Endodermal cell (in vitro differentiated cells): Measurements from ENCODE around the gene AKAP7. TPM values are rescaled to one million over a fixed set of nuclear protein-coding genes. Genes with fewer than 3 reads are reported as not detected.
"Not testable (repeated sequence)": the region's sequence is repeated elsewhere in the genome, so short reads cannot be mapped to it uniquely, and the experiment has no call there.

Experiments used
- DNase-seq: peaks from one replicate; pipeline ENCODE4 v3.0.0-alpha.2; 2017
- H3K27ac ChIP-seq: 2 replicates; pipeline ENCODE4 v1.5.1; 2013; ENCODE audit warnings: mild to moderate bottlenecking, low read depth, low read length, moderate library complexity
- H3K27me3 ChIP-seq: 2 replicates; pipeline ENCODE4 v1.6.1; 2013; ENCODE audit warnings: mild to moderate bottlenecking, low read length, moderate library complexity; ENCODE audit not compliant: insufficient read depth, control insufficient read depth, poor library complexity, severe bottlenecking
- H3K36me3 ChIP-seq: 2 replicates; pipeline ENCODE4 v1.7.0; 2013; ENCODE audit warnings: mild to moderate bottlenecking, low read length, moderate library complexity; ENCODE audit not compliant: control insufficient read depth, insufficient read depth
- H3K4me1 ChIP-seq: one replicate; pipeline ENCODE4 v1.7.0; 2013; ENCODE audit warnings: low read length; ENCODE audit not compliant: control insufficient read depth, insufficient read depth
- H3K4me3 ChIP-seq: 2 replicates; pipeline ENCODE4 v1.5.1; 2013; ENCODE audit warnings: mild to moderate bottlenecking, low read length, moderate library complexity
- H3K9ac ChIP-seq: 2 replicates; pipeline ENCODE4 v1.6.1; 2013; ENCODE audit warnings: mild to moderate bottlenecking, low read length, moderate library complexity; ENCODE audit not compliant: poor library complexity, severe bottlenecking; ENCODE audit errors: extremely low read depth
- H3K9me3 ChIP-seq: 2 replicates; pipeline ENCODE4 v1.6.1; 2013; ENCODE audit warnings: mild to moderate bottlenecking, low read length, moderate library complexity; ENCODE audit not compliant: control insufficient read depth
- H3K27ac Mint-ChIP-seq: 2 replicates; pipeline ENCODE4 v1.8.0; 2020; ENCODE audit warnings: mixed read lengths
- H3K27me3 Mint-ChIP-seq: 2 replicates; pipeline ENCODE4 v1.8.0; 2021; ENCODE audit warnings: mild to moderate bottlenecking, mixed read lengths; ENCODE audit not compliant: insufficient read depth
- H3K36me3 Mint-ChIP-seq: 2 replicates; pipeline ENCODE4 v1.8.0; 2020; ENCODE audit warnings: low read depth, mixed read lengths
- H3K4me1 Mint-ChIP-seq: 2 replicates; pipeline ENCODE4 v1.8.0; 2020; ENCODE audit warnings: mixed read lengths
- H3K4me3 Mint-ChIP-seq: 2 replicates; pipeline ENCODE4 v1.8.0; 2020; ENCODE audit warnings: mild to moderate bottlenecking, moderate library complexity, mixed read lengths
- H3K9me3 Mint-ChIP-seq: 2 replicates; pipeline ENCODE4 v1.8.0; 2020; ENCODE audit warnings: mild to moderate bottlenecking, mixed read lengths
- WGBS, 2 experiments: methylation state at CpG; one replicate each; pipeline versions ENCODE4 v1.1.5 to v1.1.7; 2013; ENCODE audit warnings: missing lambda C conversion rate in 2 of 2, mixed read lengths in 1 of 2; ENCODE audit not compliant: insufficient coverage in 1 of 2, insufficient read length in 1 of 2; 5-methylcytosine and 5-hydroxymethylcytosine counted together
- total RNA-seq, 2 donors: library from RNA; stranded (reverse); fragmentation: NEBNext Ultra II Directional in 1 of 2; extraction: Animal tissue kit (Norgen Biotek cat#: 25700) in 1 of 2; gene quantifications; 2 replicates in 1 of 2; 3 replicates in 1 of 2; pipeline ENCODE4 v1.2.1, GENCODE V29; 2021
- TF ChIP-seq, protein P1 (sequence below): fragments of 200-600 bp; sonication (generic); conservative IDR thresholded peaks from 2 replicates; pipeline ENCODE4 v1.5.0; 2021; ENCODE audit warnings: antibody characterized with exemption, mild to moderate bottlenecking

Gene AKAP7
- total RNA-seq, 2 donors from 2014 or later: 6.2 to 6.7 TPM

DNA sequence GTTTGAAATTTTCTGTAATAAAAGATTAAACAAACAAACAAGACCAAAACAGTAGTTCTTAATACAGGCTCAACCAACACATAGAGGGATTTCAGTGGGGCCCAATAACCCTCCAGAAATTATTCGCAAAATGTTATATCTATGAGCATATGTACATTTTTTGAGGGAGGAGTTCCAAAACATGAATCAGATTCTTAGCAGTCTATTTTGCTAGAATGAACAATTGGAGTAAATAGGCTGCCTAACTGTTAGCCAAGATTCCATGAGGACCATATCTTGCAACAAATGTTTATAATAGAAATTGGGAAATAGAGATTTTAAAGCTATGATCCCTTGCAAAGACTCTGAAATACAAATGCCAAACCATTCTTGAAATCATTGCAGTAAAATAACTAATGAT is 186.3 kb downstream of the AKAP7 start:
- Histone ChIP-seq H3K9me3 (peaks cover 4% of the 10 kb centered on the region), H3K27me3 (no peaks in the 10 kb centered on the region), H3K36me3 (no peaks in the 10 kb centered on the region), H3K4me3 (no peak overlapping the region), H3K4me1 (no peaks in the 10 kb centered on the region), H3K9ac (no peak overlapping the region), H3K27ac (no peak overlapping the region)
- no peak for DNase-seq
- Mint-ChIP-seq H3K27me3 (peaks cover 5% of the 10 kb centered on the region), H3K9me3 (peaks cover 28% of the 10 kb centered on the region), H3K4me1 (peaks cover 11% of the 10 kb centered on the region), H3K4me3 (no peak overlapping the region), H3K36me3 (peaks cover 27% of the 10 kb centered on the region), H3K27ac (no peak overlapping the region)
- 100% methylated on average over 1 of the region's 1 CpG for WGBS, 2 experiments
- TF ChIP-seq, protein P1, sequence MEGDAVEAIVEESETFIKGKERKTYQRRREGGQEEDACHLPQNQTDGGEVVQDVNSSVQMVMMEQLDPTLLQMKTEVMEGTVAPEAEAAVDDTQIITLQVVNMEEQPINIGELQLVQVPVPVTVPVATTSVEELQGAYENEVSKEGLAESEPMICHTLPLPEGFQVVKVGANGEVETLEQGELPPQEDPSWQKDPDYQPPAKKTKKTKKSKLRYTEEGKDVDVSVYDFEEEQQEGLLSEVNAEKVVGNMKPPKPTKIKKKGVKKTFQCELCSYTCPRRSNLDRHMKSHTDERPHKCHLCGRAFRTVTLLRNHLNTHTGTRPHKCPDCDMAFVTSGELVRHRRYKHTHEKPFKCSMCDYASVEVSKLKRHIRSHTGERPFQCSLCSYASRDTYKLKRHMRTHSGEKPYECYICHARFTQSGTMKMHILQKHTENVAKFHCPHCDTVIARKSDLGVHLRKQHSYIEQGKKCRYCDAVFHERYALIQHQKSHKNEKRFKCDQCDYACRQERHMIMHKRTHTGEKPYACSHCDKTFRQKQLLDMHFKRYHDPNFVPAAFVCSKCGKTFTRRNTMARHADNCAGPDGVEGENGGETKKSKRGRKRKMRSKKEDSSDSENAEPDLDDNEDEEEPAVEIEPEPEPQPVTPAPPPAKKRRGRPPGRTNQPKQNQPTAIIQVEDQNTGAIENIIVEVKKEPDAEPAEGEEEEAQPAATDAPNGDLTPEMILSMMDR: no peak

DNA sequence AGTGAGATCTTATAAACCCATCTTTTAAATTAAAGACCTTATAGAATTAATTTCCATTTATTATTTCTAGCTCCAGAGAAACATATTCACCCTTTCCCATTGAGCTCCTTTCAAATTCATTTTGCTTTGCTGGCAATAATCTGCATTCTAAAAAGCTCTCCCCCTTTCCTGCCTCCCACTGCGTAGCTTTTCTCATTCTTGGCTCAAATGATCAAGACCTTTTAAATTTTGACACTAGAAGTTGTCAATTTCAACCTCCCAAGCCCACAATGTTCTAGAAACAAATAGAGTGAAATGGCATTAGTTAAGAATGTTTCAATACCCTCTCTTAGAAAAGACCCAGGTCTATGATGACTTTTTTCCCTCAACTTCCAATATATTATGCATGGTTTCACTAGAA is 186.9 kb downstream of the AKAP7 start:
- Mint-ChIP-seq H3K9me3 (peaks cover 24% of the 10 kb centered on the region), H3K4me3 (no peak overlapping the region), H3K4me1 (peaks cover 11% of the 10 kb centered on the region), H3K27me3 (peaks cover 5% of the 10 kb centered on the region), H3K36me3 (peaks cover 24% of the 10 kb centered on the region), H3K27ac (no peak overlapping the region)
- Histone ChIP-seq H3K4me3 (no peak overlapping the region), H3K9me3 (peaks cover 4% of the 10 kb centered on the region), H3K27me3 (no peaks in the 10 kb centered on the region), H3K36me3 (no peaks in the 10 kb centered on the region), H3K9ac (no peak overlapping the region), H3K27ac (no peak overlapping the region), H3K4me1 (no peaks in the 10 kb centered on the region)
- 71% methylated on average over 1 of the region's 1 CpG; no CpG with 5 or more reads in 1 of the 2 experiments for WGBS, 2 experiments
- TF ChIP-seq, protein P1: no peak
- no peak for DNase-seq

DNA sequence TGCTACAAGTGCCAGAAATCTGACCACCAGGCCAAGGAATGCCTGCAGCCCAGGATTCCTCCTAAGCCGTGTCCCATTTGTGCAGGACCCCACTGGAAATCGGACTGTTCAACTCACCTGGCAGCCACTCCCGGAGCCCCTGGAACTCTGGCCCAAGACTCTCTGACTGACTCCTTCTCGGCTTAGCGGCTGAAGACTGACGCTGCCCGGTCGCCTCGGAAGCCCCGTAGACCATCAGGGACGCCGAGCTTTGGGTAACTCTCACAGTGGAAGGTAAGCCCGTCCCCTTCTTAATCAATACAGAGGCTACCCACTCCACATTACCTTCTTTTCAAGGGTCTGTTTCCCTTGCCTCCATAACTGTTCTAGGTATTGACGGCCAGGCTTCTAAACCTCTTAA is 190.4 kb downstream of the AKAP7 start:
- H3K4me3 Mint-ChIP-seq, H3K27me3 Mint-ChIP-seq, DNase-seq, H3K27ac ChIP-seq, H3K27me3 ChIP-seq, H3K9me3 ChIP-seq, H3K27ac Mint-ChIP-seq, H3K4me1 Mint-ChIP-seq, H3K36me3 ChIP-seq, H3K4me3 ChIP-seq, H3K4me1 ChIP-seq, H3K9ac ChIP-seq: not testable (repeated sequence)
- peaks cover 24% of the 10 kb centered on the region for H3K36me3 Mint-ChIP-seq
- WGBS, 2 experiments: 83 to 100% methylated on average over 1 to 14 of the region's 14 CpGs
- H3K9me3 Mint-ChIP-seq: peaks cover 24% of the 10 kb centered on the region

DNA sequence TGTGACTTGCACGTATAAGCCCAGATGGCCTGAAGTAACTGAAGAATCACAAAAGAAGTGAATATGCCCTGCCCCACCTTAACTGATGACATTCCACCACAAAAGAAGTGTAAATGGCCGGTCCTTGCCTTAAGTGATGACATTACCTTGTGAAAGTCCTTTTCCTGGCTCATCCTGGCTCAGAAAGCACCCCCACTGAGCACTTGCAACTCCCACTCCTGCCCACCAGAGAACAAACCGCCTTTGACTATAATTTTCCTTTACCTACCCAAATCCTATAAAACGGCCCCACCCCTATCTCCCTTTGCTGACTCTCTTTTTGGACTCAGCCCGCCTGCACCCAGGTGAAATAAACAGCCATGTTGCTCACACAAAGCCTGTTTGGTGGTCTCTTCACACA is 193.5 kb downstream of the AKAP7 start:
- not testable (repeated sequence) for H3K4me3 ChIP-seq, H3K36me3 ChIP-seq, H3K4me1 ChIP-seq, H3K27me3 ChIP-seq, H3K27ac Mint-ChIP-seq, H3K4me3 Mint-ChIP-seq, H3K27me3 Mint-ChIP-seq, H3K9me3 ChIP-seq, H3K27ac ChIP-seq, H3K9ac ChIP-seq
- DNase-seq: peak; percentile 85
- Mint-ChIP-seq H3K9me3 (peaks cover 18% of the 10 kb centered on the region), H3K36me3 (peaks cover 20% of the 10 kb centered on the region), H3K4me1 (peaks cover 32% of the 10 kb centered on the region)
- 18 to 34% methylated on average over 2 to 4 of the region's 5 CpGs for WGBS, 2 experiments
